DMS153 treated with DMSO at 0.1 percent for 48 hours (cell line): ENCODE data around the gene MAP2K2.

Experiments
- DNase-seq: peaks from one replicate; lab custom pipeline; 2025; ENCODE audit not compliant: unreplicated experiment; lab: John Stamatoyannopoulos, UW

The MAP2K2 gene

GRCh38 chr19:4100647-4101495, 23.1 kb downstream of the MAP2K2 start:
- no peak for DNase-seq

- DNase-seq, result no peak
Observed at GRCh38 chr19:4099041-4099764, 24.7 kb downstream of the MAP2K2 start.

- DNase-seq, result no peak
Observed at GRCh38 chr19:4098493-4098892, 25.4 kb downstream of the MAP2K2 start.

GRCh38 chr19:4097501-4097900, 26.4 kb downstream of the MAP2K2 start:
- no peak for DNase-seq

GRCh38 chr19:4096049-4096892, 27.7 kb downstream of the MAP2K2 start:
- DNase-seq, result no peak

- DNase-seq, result no peak
Observed at GRCh38 chr19:4095488-4095844, 28.5 kb downstream of the MAP2K2 start.

GRCh38 chr19:4094761-4095487, 29.0 kb downstream of the MAP2K2 start:
- no peak for DNase-seq

- DNase-seq, result no peak
Observed at GRCh38 chr19:4094291-4094690, 29.6 kb downstream of the MAP2K2 start.

- no peak for DNase-seq
Observed at GRCh38 chr19:4093643-4094175, 30.2 kb downstream of the MAP2K2 start.

GRCh38 chr19:4090356-4091220, 33.3 kb downstream of the MAP2K2 start:
- no peak for DNase-seq

GRCh38 chr19:4089946-4090345, 34.0 kb downstream of the MAP2K2 start:
- no peak for DNase-seq

GRCh38 chr19:4089400-4089908, 34.5 kb downstream of the MAP2K2 start:
- no peak for DNase-seq

- DNase-seq, result no peak
Observed at GRCh38 chr19:4088975-4089374, 34.9 kb downstream of the MAP2K2 start.

GRCh38 chr19:4087787-4088679, 35.9 kb downstream of the MAP2K2 start:
- no peak for DNase-seq

- DNase-seq, result no peak
Observed at GRCh38 chr19:4086411-4086867, 37.5 kb downstream of the MAP2K2 start.

- DNase-seq, result no peak
Observed at GRCh38 chr19:4084547-4084877, 39.4 kb downstream of the MAP2K2 start.

- no peak for DNase-seq
Observed at GRCh38 chr19:4083677-4084546, 40.0 kb downstream of the MAP2K2 start.

- no peak for DNase-seq
Observed at GRCh38 chr19:4082172-4082571, 41.8 kb downstream of the MAP2K2 start.
